Measurements from ENCODE around the gene ALPL.
"Not testable (repeated sequence)": the region's sequence is repeated elsewhere in the genome, so short reads cannot be mapped to it uniquely, and the experiment has no call there.

Gene ALPL

GRCh38 chr1:21509351-21510112, at the start of gene ALPL:
ALPL (plus strand) TSS chr1:21509423; CDS start chr1:21554082, 44,659 bp downstream.
- DNase-seq = no peak

DNA sequence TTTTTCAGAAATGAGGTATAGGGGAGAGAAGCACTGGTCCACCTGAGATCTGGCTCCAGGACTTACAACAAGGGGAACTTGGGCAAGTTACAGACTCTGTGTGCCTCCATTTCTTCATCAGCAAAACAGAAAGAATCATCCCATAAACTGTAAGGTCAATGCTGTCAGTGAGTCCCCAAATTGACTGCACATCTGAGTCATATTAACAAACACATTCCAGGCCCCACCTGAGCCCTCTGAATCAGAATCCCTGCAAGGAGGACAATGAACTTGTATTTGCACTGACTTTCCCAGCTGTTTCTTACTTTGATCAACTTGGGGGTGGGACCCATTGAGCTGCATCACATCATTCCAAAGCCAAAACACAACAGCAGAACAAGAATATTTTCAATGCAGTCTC, 44.1 kb upstream of the ALPL start:
- not testable (repeated sequence) for DNase-seq

GRCh38 chr1:21467946-21468345, 41.3 kb upstream of the ALPL start:
- DNase-seq = not testable (repeated sequence)

GRCh38 chr1:21468599-21468998, 40.6 kb upstream of the ALPL start:
- DNase-seq = no peak

- no peak for DNase-seq
Observed at GRCh38 chr1:21469581-21469980, 39.6 kb upstream of the ALPL start.

GRCh38 chr1:21472861-21473260, 36.4 kb upstream of the ALPL start:
- DNase-seq = no peak

GRCh38 chr1:21478356-21478755, 30.9 kb upstream of the ALPL start:
- no peak for DNase-seq

DNA sequence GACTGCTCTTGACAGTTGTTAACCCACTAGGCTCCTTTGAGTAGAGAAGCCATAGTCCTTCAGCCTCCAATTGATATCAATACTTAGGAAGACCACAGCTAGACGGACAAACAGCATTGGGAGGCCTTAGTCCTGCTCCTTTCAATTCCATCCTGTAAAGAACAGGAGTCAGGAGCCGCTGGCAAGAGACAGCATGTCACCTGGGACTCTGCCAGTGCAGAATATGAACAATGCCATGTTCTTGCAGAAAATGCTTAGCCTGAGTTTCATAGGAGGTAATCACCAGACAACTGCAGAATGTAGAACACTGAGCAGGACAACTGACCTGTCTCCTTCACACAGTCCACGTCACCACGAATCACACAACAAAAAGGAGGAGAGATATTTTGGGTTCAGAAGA, 25.3 kb upstream of the ALPL start:
- not testable (repeated sequence) for DNase-seq

- DNase-seq = no peak
Observed at GRCh38 chr1:21489146-21489545, 20.1 kb upstream of the ALPL start.

GRCh38 chr1:21490774-21491487, 18.3 kb upstream of the ALPL start:
- peak; percentile 2 to 5 for DNase-seq

DNA sequence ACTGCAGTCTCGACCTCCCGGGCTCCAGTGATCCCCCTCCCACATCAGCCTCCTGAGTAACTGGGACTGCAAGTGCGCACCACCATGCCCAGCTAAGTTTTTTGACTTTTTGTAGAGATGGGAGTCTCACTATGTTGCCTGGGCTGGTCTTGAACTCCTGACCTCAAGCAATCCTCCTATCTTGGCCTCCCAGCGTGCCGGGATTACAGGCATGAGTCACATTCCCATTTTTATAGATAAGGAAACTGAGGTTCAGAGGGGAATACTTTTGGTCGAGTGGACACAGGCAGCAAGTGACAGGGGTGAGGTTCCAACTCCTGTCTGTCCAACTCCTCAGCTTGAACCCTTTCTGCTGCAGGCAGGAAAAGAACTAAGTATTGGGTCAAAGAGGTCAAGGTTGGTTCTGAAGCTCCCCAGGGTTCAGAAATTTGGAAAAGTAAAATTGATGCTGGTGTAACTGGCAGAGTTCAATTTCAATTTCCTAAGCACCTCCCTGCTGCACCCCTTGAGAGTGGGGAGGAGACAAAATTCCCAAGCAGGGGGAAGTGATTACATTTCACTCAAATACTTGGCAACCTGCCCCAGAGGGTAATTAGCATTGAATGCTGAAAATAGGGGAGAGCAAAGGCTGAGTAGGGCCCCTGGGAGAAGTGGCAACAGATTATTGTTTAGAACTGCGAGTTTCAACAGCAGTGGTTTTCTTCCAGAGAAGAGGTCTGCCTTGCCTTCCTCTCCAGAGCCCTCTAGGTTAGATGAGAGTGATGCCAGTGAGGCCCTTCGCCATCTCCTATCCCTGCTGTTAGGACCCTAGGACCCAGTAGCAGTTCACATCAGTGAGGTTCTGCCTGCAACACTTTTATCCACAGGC, 17.5 kb upstream of the ALPL start:
- no peak for DNase-seq

DNA sequence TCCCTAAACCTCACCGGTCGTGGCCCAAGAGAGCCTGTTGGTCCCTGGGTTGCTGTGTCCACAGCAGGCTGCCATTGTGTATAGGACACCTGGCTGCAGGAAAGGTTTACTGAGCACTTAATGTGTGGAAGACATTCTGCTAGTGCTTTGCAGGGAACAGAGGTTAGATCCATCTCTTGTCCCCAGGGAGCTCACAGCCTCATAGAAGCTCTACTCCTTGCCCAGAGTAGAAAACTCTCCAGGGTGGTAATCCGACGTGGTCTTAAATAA, 16.9 kb upstream of the ALPL start:
- DNase-seq = no peak

DNA sequence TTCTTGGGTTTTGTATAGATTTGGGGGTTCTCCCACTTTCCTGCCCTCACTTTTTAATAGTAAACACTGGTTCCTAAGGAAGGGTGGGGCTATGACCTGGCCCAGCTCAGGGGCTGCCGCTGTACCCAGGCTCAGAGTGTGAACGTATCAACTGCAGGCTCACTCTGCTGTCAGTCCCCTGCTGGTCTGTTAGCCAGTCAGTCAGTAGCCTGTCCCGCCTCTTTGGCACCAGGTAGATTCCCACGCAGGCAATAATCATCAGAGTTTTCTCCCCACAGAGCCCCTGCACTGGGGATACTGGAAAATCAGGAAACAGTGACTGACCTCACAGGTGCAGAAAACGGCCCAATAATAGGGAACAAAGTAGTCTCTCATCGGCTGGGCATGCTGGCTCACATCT, 15.0 kb upstream of the ALPL start:
- no peak for DNase-seq

DNA sequence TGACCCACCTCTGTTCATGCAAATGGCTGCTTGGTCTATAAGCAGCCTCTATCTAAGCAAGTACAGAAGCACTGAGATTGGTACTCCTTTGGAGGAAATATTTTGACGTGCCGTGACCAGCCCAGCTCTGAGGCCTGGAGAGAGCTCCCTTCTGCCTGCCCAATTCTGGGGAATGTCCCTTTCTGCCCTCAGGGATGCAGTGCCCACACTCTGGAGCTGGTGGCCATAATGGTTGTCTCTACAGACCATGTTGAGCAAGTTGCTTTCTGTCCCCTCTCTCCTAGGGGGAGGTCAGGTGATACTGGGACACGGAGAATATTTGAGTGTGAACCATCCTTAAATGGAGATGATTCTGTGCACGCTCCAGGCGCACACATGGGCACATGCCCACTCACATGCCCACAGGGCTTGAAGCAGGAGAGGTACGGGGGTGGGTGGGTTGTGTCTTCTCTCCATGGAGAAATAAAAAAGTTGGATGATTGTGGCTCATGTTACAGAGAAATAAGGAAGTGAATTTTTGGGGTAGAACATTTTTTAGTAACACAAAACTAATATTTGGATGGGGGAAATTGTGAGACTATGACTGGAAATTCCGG, 13.9 kb upstream of the ALPL start:
- no peak for DNase-seq

DNA sequence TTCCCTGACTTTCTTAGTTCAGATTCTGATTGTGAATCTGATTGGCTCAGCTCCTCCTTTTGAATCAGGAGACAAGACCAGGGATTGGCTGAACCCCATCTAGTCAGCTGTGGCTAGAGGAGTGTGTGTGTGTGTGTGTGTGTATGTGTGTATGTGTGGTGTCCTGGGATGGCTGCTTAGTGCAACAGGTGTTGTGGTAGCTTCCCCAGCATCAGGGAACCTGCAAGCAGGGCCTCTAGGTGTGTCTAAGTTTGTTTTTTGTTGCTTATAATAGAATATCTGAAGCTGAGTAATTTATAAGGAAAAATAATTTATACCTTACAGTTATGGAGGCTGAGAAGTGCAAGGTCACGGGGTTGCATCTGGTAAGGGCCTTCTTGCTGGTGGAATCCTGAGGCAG, 13.2 kb upstream of the ALPL start:
- no peak for DNase-seq

DNA sequence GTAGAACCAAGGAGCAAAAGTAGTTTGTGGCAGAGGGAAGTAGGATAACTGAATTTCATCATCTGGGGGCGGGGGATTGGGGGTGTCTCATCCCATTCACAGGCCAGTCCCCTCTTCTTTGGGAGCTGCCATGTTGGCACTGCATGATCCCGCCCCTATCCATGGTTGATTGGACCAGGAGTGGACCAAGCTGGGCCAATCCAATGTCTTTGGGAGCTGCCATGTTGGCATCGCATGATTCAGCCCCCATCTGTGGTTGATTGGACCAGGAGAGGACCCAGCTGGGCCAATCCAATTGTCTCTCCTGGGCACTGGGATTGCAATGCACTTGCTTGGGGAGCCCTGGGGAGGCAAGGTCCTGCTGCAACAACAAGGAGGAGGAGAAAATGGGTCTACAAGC, 12.3 kb upstream of the ALPL start:
- no peak for DNase-seq

DNA sequence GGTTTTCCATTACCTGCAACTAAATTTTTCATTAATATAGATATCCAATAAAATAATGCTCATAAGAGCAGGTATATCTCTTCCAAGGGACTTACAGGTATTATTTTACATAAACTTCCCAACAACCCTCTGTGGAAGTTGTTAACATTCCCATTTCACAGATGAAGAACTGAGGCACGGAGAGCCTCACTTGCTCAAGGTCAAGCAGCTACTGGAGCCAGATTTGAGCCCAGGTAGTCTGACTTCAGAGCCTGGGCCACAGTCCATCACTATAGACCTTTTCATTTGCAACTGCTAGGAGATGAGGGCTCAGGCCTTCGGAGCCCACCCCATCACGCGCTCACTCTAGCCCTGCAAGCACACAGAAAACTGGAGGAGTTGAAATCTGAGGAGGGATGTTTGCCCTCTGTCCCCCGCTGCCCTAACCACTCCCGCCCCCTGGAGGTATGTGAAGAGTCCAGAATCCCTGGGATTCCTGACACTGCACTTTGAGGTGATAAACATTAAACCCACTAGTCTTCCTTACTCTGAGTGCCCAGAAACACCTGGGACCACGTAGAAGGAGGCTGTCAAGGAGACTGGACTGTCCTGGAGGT, 11.7 kb upstream of the ALPL start:
- no peak for DNase-seq

DNA sequence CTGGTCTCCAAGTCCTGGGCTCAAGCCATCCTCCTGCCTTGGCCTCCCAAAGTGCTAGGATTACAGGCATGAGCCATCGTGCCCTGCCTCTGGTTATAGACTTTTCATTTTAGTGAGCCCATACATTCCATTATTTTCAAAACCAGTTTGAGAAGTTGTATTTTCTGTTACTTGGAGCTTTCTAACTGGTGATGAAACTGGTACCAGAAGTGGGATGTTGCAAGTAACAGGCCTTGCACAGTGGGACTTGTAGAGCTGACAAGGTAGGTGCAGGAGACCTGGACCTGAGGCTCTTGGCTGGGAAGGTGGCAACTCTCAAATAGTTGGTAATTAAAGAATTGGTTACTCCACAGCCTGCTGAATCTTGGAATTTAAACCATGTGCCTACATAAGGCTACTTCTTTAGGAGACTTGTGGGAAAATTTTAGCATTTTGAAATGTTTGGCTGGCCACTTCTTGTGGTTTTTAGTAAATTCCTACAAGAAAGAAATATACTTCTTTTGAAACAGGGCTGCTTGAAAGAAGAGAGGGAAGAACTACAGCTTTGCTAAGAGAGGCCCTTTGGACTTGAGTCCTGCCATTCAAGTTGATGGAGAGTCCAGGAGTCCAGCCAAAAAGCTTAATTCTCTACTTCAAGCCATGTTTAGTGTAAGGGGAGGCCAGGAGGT, 9.8 kb upstream of the ALPL start:
- no peak for DNase-seq

- no peak for DNase-seq
Observed at GRCh38 chr1:21503706-21504377, 5.4 kb upstream of the ALPL start.

- DNase-seq = no peak
Observed at GRCh38 chr1:21506804-21507203, 2.4 kb upstream of the ALPL start.

GRCh38 chr1:21507511-21508270, 1.5 kb upstream of the ALPL start:
- DNase-seq = no peak
